AG09319 (cell line): ENCODE results near the gene TP53BP2.

Experiments
- DNase-seq: peaks from one replicate; pipeline ENCODE4 v3.0.0-alpha.2; 2010; ENCODE audit warnings: low read depth; ENCODE audit errors: extremely low read depth
- CTCF ChIP-seq: IDR thresholded peaks from 2 replicates; pipeline ENCODE4 v1.5.1; 2011; ENCODE audit warnings: low read depth, mild to moderate bottlenecking, inconsistent platforms, low read length, moderate library complexity

Gene TP53BP2

GRCh38 chr1:223835754-223836153 lies 10.0 kb downstream of the TP53BP2 start:
- no peak for TF ChIP-seq CTCF
- no peak for DNase-seq

GRCh38 chr1:223834660-223835263 lies 11.0 kb downstream of the TP53BP2 start:
- no peak for DNase-seq
- TF ChIP-seq CTCF = no peak

GRCh38 chr1:223833948-223834347 lies 11.8 kb downstream of the TP53BP2 start:
- DNase-seq = no peak
- TF ChIP-seq CTCF = no peak

GRCh38 chr1:223832637-223832943 lies 13.2 kb downstream of the TP53BP2 start:
- no peak for TF ChIP-seq CTCF
- no peak for DNase-seq

GRCh38 chr1:223831755-223832636 lies 13.8 kb downstream of the TP53BP2 start:
- no peak for TF ChIP-seq CTCF
- no peak for DNase-seq

GRCh38 chr1:223829678-223830077 lies 16.1 kb downstream of the TP53BP2 start:
- no peak for DNase-seq
- TF ChIP-seq CTCF = no peak

- no peak for TF ChIP-seq CTCF
- DNase-seq = no peak
Observed at GRCh38 chr1:223828162-223828848, 17.4 kb downstream of the TP53BP2 start.
